Astrocyte of the spinal cord (primary cell): Measurements from ENCODE around the gene C11orf97.
"Not testable (repeated sequence)": the region's sequence is repeated elsewhere in the genome, so short reads cannot be mapped to it uniquely, and the experiment has no call there.

ENCODE experiments used
- DNase-seq: peaks from one replicate; pipeline ENCODE4 v3.0.0; 2011; ENCODE audit warnings: low read depth, low spot score
- H3K4me3 ChIP-seq: 2 replicates; pipeline ENCODE4 v1.5.1; 2011; ENCODE audit warnings: low read depth, mild to moderate bottlenecking, low read length, moderate library complexity
- CTCF ChIP-seq: IDR thresholded peaks from 2 replicates; pipeline ENCODE4 v1.5.1; 2012; ENCODE audit warnings: low read depth, mild to moderate bottlenecking, low read length, inconsistent platforms
- in situ Hi-C: cut with HindIII; loops from 2 replicates; pipeline ENCODE4 v1.10.0; 2017; ENCODE audit warnings: low sequenced_read_pairs

Gene C11orf97

DNA sequence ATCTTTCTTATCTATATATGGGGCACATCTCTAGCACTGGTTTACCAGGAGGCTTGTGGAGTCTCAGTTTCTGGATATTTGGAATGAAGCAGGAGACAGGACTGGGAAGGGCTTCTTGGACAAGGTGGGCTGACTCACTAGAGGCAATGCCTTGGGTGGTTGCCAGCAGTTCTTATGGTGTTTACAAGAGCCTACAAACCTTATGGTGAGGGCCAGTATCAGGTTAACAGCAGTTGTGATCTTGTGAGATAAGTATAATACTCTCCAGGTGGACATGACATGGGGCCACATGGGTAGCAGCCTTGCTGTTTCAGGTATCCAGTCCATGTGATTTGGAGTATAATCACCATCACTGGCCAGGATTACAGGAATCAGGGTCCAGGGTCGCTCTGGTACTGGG lies 41.7 kb downstream of the C11orf97 start:
- DNase-seq, result peak; percentile 59
- H3K4me3 ChIP-seq, result no peak overlapping the region

GRCh38 chr11:94555752-94556329 lies 43.6 kb downstream of the C11orf97 start:
- DNase-seq, in situ Hi-C loops, H3K4me3 ChIP-seq: not testable (repeated sequence)

More for the DNA sequence above, 41.7 kb downstream of the C11orf97 start:
- TF ChIP-seq CTCF, result no peak
- in situ Hi-C loops, result no loop called here

GRCh38 chr11:94557421-94557820 lies 45.2 kb downstream of the C11orf97 start:
- in situ Hi-C loops, result no loop called here
- no peak overlapping the region for H3K4me3 ChIP-seq
- peak; percentile 29 for DNase-seq
- TF ChIP-seq CTCF, result no peak

- in situ Hi-C loops, result no loop called here
Measured at GRCh38 chr11:94557992-94558391, 45.7 kb downstream of the C11orf97 start.

GRCh38 chr11:94558468-94558867 lies 46.2 kb downstream of the C11orf97 start:
- no peak for DNase-seq
- no peak for TF ChIP-seq CTCF
- in situ Hi-C loops, result no loop called here
- no peak overlapping the region for H3K4me3 ChIP-seq

More at GRCh38 chr11:94557992-94558391, 45.7 kb downstream of the C11orf97 start:
- no peak for TF ChIP-seq CTCF
- peak; percentile 27 for DNase-seq
- H3K4me3 ChIP-seq, result no peak overlapping the region

- no peak for DNase-seq
- no peak for TF ChIP-seq CTCF
- no peak overlapping the region for H3K4me3 ChIP-seq
- in situ Hi-C loops, result no loop called here
Measured at GRCh38 chr11:94558932-94559331, 46.7 kb downstream of the C11orf97 start.

GRCh38 chr11:94559361-94559760 lies 47.1 kb downstream of the C11orf97 start:
- in situ Hi-C loops, result no loop called here
- DNase-seq, result no peak
- no peak for TF ChIP-seq CTCF

More at GRCh38 chr11:94559361-94559760, 47.1 kb downstream of the C11orf97 start:
- H3K4me3 ChIP-seq, result no peak overlapping the region
